Measurements from ENCODE around the gene CDC42BPA. TPM values are rescaled to one million over a fixed set of nuclear protein-coding genes. Genes with fewer than 3 reads are reported as not detected.

CDC42BPA gene
- total and polyA plus RNA-seq, 2 donors = 3.7 to 3.9 TPM

- no peak overlapping the region for H3K4me3 ChIP-seq (ENCODE audit: low read length in 2 of 2)
- no peaks in the 10 kb centered on the region for H3K9me3 ChIP-seq (ENCODE audit: control insufficient read depth in 2 of 2, insufficient read depth in 1 of 2, low read length in 1 of 2)
- DNase-seq (ENCODE audit: low read depth in 6 of 9, low spot score in 9 of 9) = no peak
- WGBS = 96% methylated on average over 20 of the region's 20 CpGs
- H3K36me3 ChIP-seq (ENCODE audit: control insufficient read depth in 2 of 2, insufficient read depth in 2 of 2, low read length in 1 of 2) = peaks cover 5 to 16% of the 10 kb centered on the region in 2 donors
- no peaks in the 10 kb centered on the region for H3K4me1 ChIP-seq (ENCODE audit: control insufficient read depth in 2 of 2, insufficient read depth in 2 of 2, low read length in 2 of 2)
- no peaks in the 10 kb centered on the region for H3K27me3 ChIP-seq (ENCODE audit: control insufficient read depth in 2 of 2, insufficient read depth in 1 of 2, low read length in 1 of 2)
- H3K27ac ChIP-seq (ENCODE audit: low read depth in 1 of 2, low read length in 1 of 2) = no peak overlapping the region
Measured at GRCh38 chr1:226977643-226978431, 340.5 kb downstream of the CDC42BPA start.

- no peak for DNase-seq (ENCODE audit: low read depth in 6 of 9, low spot score in 9 of 9)
- Histone ChIP-seq H3K4me3 (ENCODE audit: low read length in 2 of 2) (no peak overlapping the region), H3K27ac (ENCODE audit: low read depth in 1 of 2, low read length in 1 of 2) (no peak overlapping the region), H3K4me1 (ENCODE audit: control insufficient read depth in 2 of 2, insufficient read depth in 2 of 2, low read length in 2 of 2) (no peaks in the 10 kb centered on the region), H3K36me3 (ENCODE audit: control insufficient read depth in 2 of 2, insufficient read depth in 2 of 2, low read length in 1 of 2) (peaks cover 6 to 14% of the 10 kb centered on the region in 2 donors), H3K9me3 (ENCODE audit: control insufficient read depth in 2 of 2, insufficient read depth in 1 of 2, low read length in 1 of 2) (no peaks in the 10 kb centered on the region), H3K27me3 (ENCODE audit: control insufficient read depth in 2 of 2, insufficient read depth in 1 of 2, low read length in 1 of 2) (no peaks in the 10 kb centered on the region)
- WGBS = 96% methylated on average over 21 of the region's 21 CpGs
Measured at GRCh38 chr1:226976978-226977642, 341.2 kb downstream of the CDC42BPA start.

- no peak overlapping the region for H3K27ac ChIP-seq (ENCODE audit: low read depth in 1 of 2, low read length in 1 of 2)
- WGBS = 98% methylated on average over 34 of the region's 34 CpGs
- no peaks in the 10 kb centered on the region for H3K27me3 ChIP-seq (ENCODE audit: control insufficient read depth in 2 of 2, insufficient read depth in 1 of 2, low read length in 1 of 2)
- no peak for DNase-seq (ENCODE audit: low read depth in 6 of 9, low spot score in 9 of 9)
- H3K36me3 ChIP-seq (ENCODE audit: control insufficient read depth in 2 of 2, insufficient read depth in 2 of 2, low read length in 1 of 2) = peaks cover 5 to 14% of the 10 kb centered on the region in 2 donors
- no peaks in the 10 kb centered on the region for H3K9me3 ChIP-seq (ENCODE audit: control insufficient read depth in 2 of 2, insufficient read depth in 1 of 2, low read length in 1 of 2)
- no peak overlapping the region for H3K4me3 ChIP-seq (ENCODE audit: low read length in 2 of 2)
- no peaks in the 10 kb centered on the region for H3K4me1 ChIP-seq (ENCODE audit: control insufficient read depth in 2 of 2, insufficient read depth in 2 of 2, low read length in 2 of 2)
Measured at GRCh38 chr1:226976276-226976977, 341.9 kb downstream of the CDC42BPA start.

- no peak for DNase-seq (ENCODE audit: low read depth in 6 of 9, low spot score in 9 of 9)
- Histone ChIP-seq H3K27ac (ENCODE audit: low read depth in 1 of 2, low read length in 1 of 2) (no peak overlapping the region), H3K27me3 (ENCODE audit: control insufficient read depth in 2 of 2, insufficient read depth in 1 of 2, low read length in 1 of 2) (no peaks in the 10 kb centered on the region), H3K4me3 (ENCODE audit: low read length in 2 of 2) (no peak overlapping the region), H3K9me3 (ENCODE audit: control insufficient read depth in 2 of 2, insufficient read depth in 1 of 2, low read length in 1 of 2) (peaks cover 0 to 2% of the 10 kb centered on the region in 2 donors), H3K36me3 (ENCODE audit: control insufficient read depth in 2 of 2, insufficient read depth in 2 of 2, low read length in 1 of 2) (peaks cover 5 to 14% of the 10 kb centered on the region in 2 donors), H3K4me1 (ENCODE audit: control insufficient read depth in 2 of 2, insufficient read depth in 2 of 2, low read length in 2 of 2) (no peaks in the 10 kb centered on the region)
- WGBS = 95% methylated on average over 29 of the region's 32 CpGs
Measured at GRCh38 chr1:226975259-226976250, 342.7 kb downstream of the CDC42BPA start.

GRCh38 chr1:226974544-226975258, 343.6 kb downstream of the CDC42BPA start:
- Histone ChIP-seq H3K4me1 (ENCODE audit: control insufficient read depth in 2 of 2, insufficient read depth in 2 of 2, low read length in 2 of 2) (no peaks in the 10 kb centered on the region), H3K27me3 (ENCODE audit: control insufficient read depth in 2 of 2, insufficient read depth in 1 of 2, low read length in 1 of 2) (no peaks in the 10 kb centered on the region), H3K36me3 (ENCODE audit: control insufficient read depth in 2 of 2, insufficient read depth in 2 of 2, low read length in 1 of 2) (peaks cover 5 to 14% of the 10 kb centered on the region in 2 donors), H3K27ac (ENCODE audit: low read depth in 1 of 2, low read length in 1 of 2) (peak overlapping the region in 1 of 2 donors; percentile 47), H3K9me3 (ENCODE audit: control insufficient read depth in 2 of 2, insufficient read depth in 1 of 2, low read length in 1 of 2) (peaks cover 0 to 2% of the 10 kb centered on the region in 2 donors), H3K4me3 (ENCODE audit: low read length in 2 of 2) (no peak overlapping the region)
- no peak for DNase-seq (ENCODE audit: low read depth in 6 of 9, low spot score in 9 of 9)
- WGBS = 94% methylated on average over 14 of the region's 14 CpGs

- no peaks in the 10 kb centered on the region for H3K4me1 ChIP-seq (ENCODE audit: control insufficient read depth in 2 of 2, insufficient read depth in 2 of 2, low read length in 2 of 2)
- no peak for DNase-seq (ENCODE audit: low read depth in 6 of 9, low spot score in 9 of 9)
- no peak overlapping the region for H3K4me3 ChIP-seq (ENCODE audit: low read length in 2 of 2)
- H3K36me3 ChIP-seq (ENCODE audit: control insufficient read depth in 2 of 2, insufficient read depth in 2 of 2, low read length in 1 of 2) = peaks cover 5 to 12% of the 10 kb centered on the region in 2 donors
- no peaks in the 10 kb centered on the region for H3K27me3 ChIP-seq (ENCODE audit: control insufficient read depth in 2 of 2, insufficient read depth in 1 of 2, low read length in 1 of 2)
- 94% methylated on average over 11 of the region's 11 CpGs for WGBS
- peaks cover 0 to 2% of the 10 kb centered on the region in 2 donors for H3K9me3 ChIP-seq (ENCODE audit: control insufficient read depth in 2 of 2, insufficient read depth in 1 of 2, low read length in 1 of 2)
- peak overlapping the region in 1 of 2 donors; percentile 53 for H3K27ac ChIP-seq (ENCODE audit: low read depth in 1 of 2, low read length in 1 of 2)
Measured at GRCh38 chr1:226973898-226974543, 344.3 kb downstream of the CDC42BPA start.

GRCh38 chr1:226973371-226973897, 344.9 kb downstream of the CDC42BPA start:
- Histone ChIP-seq H3K27me3 (ENCODE audit: control insufficient read depth in 2 of 2, insufficient read depth in 1 of 2, low read length in 1 of 2) (no peaks in the 10 kb centered on the region), H3K36me3 (ENCODE audit: control insufficient read depth in 2 of 2, insufficient read depth in 2 of 2, low read length in 1 of 2) (peaks cover 5 to 7% of the 10 kb centered on the region in 2 donors), H3K27ac (ENCODE audit: low read depth in 1 of 2, low read length in 1 of 2) (peak overlapping the region in 1 of 2 donors; percentile 53), H3K4me1 (ENCODE audit: control insufficient read depth in 2 of 2, insufficient read depth in 2 of 2, low read length in 2 of 2) (no peaks in the 10 kb centered on the region), H3K9me3 (ENCODE audit: control insufficient read depth in 2 of 2, insufficient read depth in 1 of 2, low read length in 1 of 2) (peaks cover 0 to 2% of the 10 kb centered on the region in 2 donors), H3K4me3 (ENCODE audit: low read length in 2 of 2) (no peak overlapping the region)
- WGBS = 97% methylated on average over 5 of the region's 5 CpGs
- DNase-seq (ENCODE audit: low read depth in 6 of 9, low spot score in 9 of 9) = no peak
